Neuronal stem cell (in vitro differentiated cells): ENCODE data around the gene KRTAP1-4.
"Not testable (repeated sequence)": the region's sequence is repeated elsewhere in the genome, so short reads cannot be mapped to it uniquely, and the experiment has no call there.

Experiments
- DNase-seq: peaks from one replicate; pipeline ENCODE4 v3.0.0-alpha.2; 2013; ENCODE audit warnings: low spot score
- H2AFZ ChIP-seq: one replicate; pipeline ENCODE4 v1.6.1; 2013; ENCODE audit warnings: mild to moderate bottlenecking, low read length, inconsistent platforms
- H2AK5ac ChIP-seq: 2 replicates; pipeline ENCODE4 v1.6.1; 2013; ENCODE audit warnings: low read depth, mild to moderate bottlenecking, inconsistent platforms, low read length, moderate library complexity, mixed read lengths
- H2BK120ac ChIP-seq: 2 replicates; pipeline ENCODE4 v1.6.1; 2013; ENCODE audit warnings: low read depth, mild to moderate bottlenecking, inconsistent platforms, low read length, moderate library complexity, mixed read lengths
- H2BK12ac ChIP-seq: one replicate; pipeline ENCODE4 v1.6.1; 2013; ENCODE audit warnings: low read length, inconsistent platforms
- H2BK15ac ChIP-seq: 2 replicates; pipeline ENCODE4 v1.6.1; 2013; ENCODE audit warnings: mild to moderate bottlenecking, low read length, inconsistent platforms, mixed read lengths
- H2BK5ac ChIP-seq: one replicate; pipeline ENCODE4 v1.6.1; 2013; ENCODE audit warnings: inconsistent platforms, mild to moderate bottlenecking, low read length, moderate library complexity
- H3K14ac ChIP-seq: one replicate; pipeline ENCODE4 v1.6.1; 2013; ENCODE audit warnings: low read length, inconsistent platforms
- H3K18ac ChIP-seq: 2 replicates; pipeline ENCODE4 v1.6.1; 2013; ENCODE audit warnings: low read length, inconsistent platforms
- H3K23ac ChIP-seq: 2 replicates; pipeline ENCODE4 v1.6.1; 2013; ENCODE audit warnings: low read depth, mild to moderate bottlenecking, mixed read lengths, low read length, inconsistent platforms; ENCODE audit not compliant: poor library complexity
- H3K27ac ChIP-seq: replicated peaks from 3 replicates; pipeline ENCODE4 v1.5.1; 2013; ENCODE audit warnings: low read length, inconsistent platforms
- H3K27me3 ChIP-seq, 3 experiments: 2 replicates each; pipeline ENCODE4 v1.6.1; 2013; ENCODE audit warnings: low read length in 3 of 3, mild to moderate bottlenecking in 2 of 3, inconsistent platforms in 1 of 3, low read depth in 1 of 3, mixed read lengths in 1 of 3, moderate library complexity in 1 of 3; ENCODE audit not compliant: control insufficient read depth in 3 of 3, insufficient read depth in 3 of 3
- H3K36me3 ChIP-seq, 2 donors: replicated peaks in 1 of 2; 2 replicates each; pipeline ENCODE4 v1.6.1; 2013; ENCODE audit warnings: low read length in 2 of 2; ENCODE audit not compliant: control insufficient read depth in 2 of 2, insufficient read depth in 2 of 2
- H3K4ac ChIP-seq: 2 replicates; pipeline ENCODE4 v1.6.1; 2013; ENCODE audit warnings: inconsistent platforms, mild to moderate bottlenecking, low read length, moderate library complexity
- H3K4me1 ChIP-seq, 2 donors: 1 replicate in 1 of 2; 2 replicates in 1 of 2; pipeline ENCODE4 v1.6.1; 2013; ENCODE audit warnings: low read length in 2 of 2, low read depth in 1 of 2; ENCODE audit not compliant: control insufficient read depth in 2 of 2, insufficient read depth in 1 of 2
- H3K4me2 ChIP-seq: one replicate; pipeline ENCODE4 v1.6.1; 2013; ENCODE audit warnings: mild to moderate bottlenecking, low read length, inconsistent platforms; ENCODE audit not compliant: insufficient read depth, poor library complexity, severe bottlenecking
- H3K4me3 ChIP-seq, 2 donors: 2 replicates each; pipeline ENCODE4 v1.5.1; 2013; ENCODE audit warnings: low read length in 2 of 2, mild to moderate bottlenecking in 2 of 2, inconsistent platforms in 1 of 2, moderate library complexity in 1 of 2
- H3K79me1 ChIP-seq: one replicate; pipeline ENCODE4 v1.6.1; 2013; ENCODE audit warnings: low read depth, mild to moderate bottlenecking, inconsistent platforms, low read length, moderate library complexity
- H3K9ac ChIP-seq: one replicate; pipeline ENCODE4 v1.6.1; 2013; ENCODE audit warnings: mild to moderate bottlenecking, low read depth, low read length, inconsistent platforms; ENCODE audit not compliant: poor library complexity
- H3K9me3 ChIP-seq, 2 donors: replicated peaks in 1 of 2; 2 replicates each; pipeline versions ENCODE3 to v1.6.1; 2013; ENCODE audit warnings: low read length in 2 of 2, mild to moderate bottlenecking in 2 of 2, inconsistent platforms in 1 of 2, low read depth in 1 of 2, mixed read lengths in 1 of 2, moderate library complexity in 1 of 2; ENCODE audit not compliant: control insufficient read depth in 2 of 2, insufficient read depth in 1 of 2
- H4K8ac ChIP-seq: one replicate; pipeline ENCODE4 v1.6.1; 2013; ENCODE audit warnings: low read depth, mild to moderate bottlenecking, inconsistent platforms, low read length, moderate library complexity
- H4K91ac ChIP-seq: one replicate; pipeline ENCODE4 v1.6.1; 2013; ENCODE audit warnings: low read length, low read depth, mild to moderate bottlenecking, inconsistent platforms; ENCODE audit not compliant: poor library complexity
- WGBS, 2 donors: extraction: QIAGEN DNeasy Blood & Tissue Kit; methylation state at CpG; one replicate each; pipeline ENCODE4 v1.1.7; 2013; ENCODE audit warnings: missing lambda C conversion rate in 2 of 2, mixed read lengths in 1 of 2; ENCODE audit not compliant: insufficient read length in 2 of 2, insufficient replicate concordance in 1 of 2; ENCODE audit errors: extremely low coverage in 2 of 2; 5-methylcytosine and 5-hydroxymethylcytosine counted together

Gene KRTAP1-4

DNA sequence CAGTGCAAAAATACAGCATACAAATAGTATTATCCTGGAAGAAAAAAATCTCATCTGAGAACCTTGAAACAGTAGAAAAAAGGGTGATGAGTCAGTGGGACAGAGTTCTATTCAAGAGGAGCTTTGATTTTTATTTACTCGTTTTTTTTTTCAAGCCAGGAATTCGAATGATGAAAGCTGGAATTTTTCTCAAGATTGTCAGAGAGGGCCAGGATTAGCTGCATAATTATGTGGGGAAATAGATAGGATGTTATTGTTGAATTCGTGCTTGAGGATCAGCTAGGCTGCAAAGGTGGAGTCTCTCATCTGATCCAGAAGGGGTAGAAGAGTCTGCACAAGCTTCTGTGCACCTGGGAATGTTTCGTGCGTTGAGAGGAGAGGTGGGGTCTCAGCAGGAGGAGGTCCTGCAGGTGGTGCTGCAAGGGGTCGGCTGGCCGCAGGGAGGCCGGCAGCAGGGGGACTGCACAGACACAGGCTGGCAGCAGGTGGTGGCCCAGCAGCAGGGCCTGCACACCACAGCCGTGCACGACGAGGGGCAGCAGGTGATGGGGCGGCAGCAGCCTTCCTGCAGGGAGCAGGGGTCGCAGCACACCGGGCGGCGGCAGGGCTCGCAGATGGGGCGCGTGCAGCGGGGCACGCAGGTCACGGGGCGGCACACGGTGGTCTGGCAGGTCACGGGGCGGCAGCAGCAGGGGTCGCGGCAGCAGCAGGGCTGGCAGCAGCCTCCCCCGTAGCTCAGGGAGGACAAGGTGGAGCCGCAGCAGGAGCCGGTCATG, 29.5 kb upstream of the KRTAP1-4 start:
- not testable (repeated sequence) for H2BK12ac ChIP-seq, H3K9ac ChIP-seq, H3K4me2 ChIP-seq, H2BK5ac ChIP-seq, H4K91ac ChIP-seq, H4K8ac ChIP-seq, H2AK5ac ChIP-seq, H2BK120ac ChIP-seq, H3K23ac ChIP-seq, H2BK15ac ChIP-seq, H2AFZ ChIP-seq, H3K4ac ChIP-seq, DNase-seq, H3K36me3 ChIP-seq, H3K18ac ChIP-seq, H3K4me3 ChIP-seq, H3K14ac ChIP-seq, H3K4me1 ChIP-seq, H3K27ac ChIP-seq, H3K9me3 ChIP-seq, H3K79me1 ChIP-seq, H3K27me3 ChIP-seq
- WGBS, 2 donors: no CpG with 5 or more reads among the region's 31 CpGs

DNA sequence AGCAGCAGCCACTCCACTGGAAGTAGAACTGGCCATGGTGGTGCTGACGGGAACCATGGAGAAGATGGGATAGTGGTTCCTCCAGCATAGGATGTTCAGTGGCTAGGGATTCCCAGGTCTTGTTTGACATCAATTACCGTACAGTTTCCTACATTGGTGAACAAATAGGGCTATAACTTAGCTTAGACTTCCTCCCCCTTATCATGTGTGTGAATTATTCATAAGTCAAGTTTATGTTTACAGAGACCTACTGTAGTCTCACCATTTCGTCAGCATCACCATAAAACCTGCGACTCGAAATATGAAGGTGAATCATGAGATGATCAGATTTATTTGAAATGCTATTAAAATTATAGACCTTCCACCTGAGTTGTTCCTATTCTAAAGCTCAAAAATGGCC, 28.7 kb upstream of the KRTAP1-4 start:
- Histone ChIP-seq H2AK5ac (no peak overlapping the region), H3K36me3 (no peaks in the 10 kb centered on the region), H3K27me3 (no peaks in the 10 kb centered on the region), H3K9me3 (peaks cover 0 to 2% of the 10 kb centered on the region in 2 donors), H3K9ac (no peak overlapping the region), H3K4ac (no peak overlapping the region), H3K23ac (no peak overlapping the region), H2BK12ac (no peak overlapping the region), H2AFZ (no peak overlapping the region), H3K4me3 (no peak overlapping the region), H4K91ac (no peak overlapping the region), H3K79me1 (no peaks in the 10 kb centered on the region), H4K8ac (no peak overlapping the region), H3K14ac (no peak overlapping the region), H2BK15ac (no peak overlapping the region), H3K4me1 (peaks cover 0 to 2% of the 10 kb centered on the region in 2 donors), H3K4me2 (no peak overlapping the region), H3K27ac (no peak overlapping the region), H2BK120ac (no peak overlapping the region), H3K18ac (no peak overlapping the region), H2BK5ac (no peak overlapping the region)
- DNase-seq: no peak
- no CpG with 5 or more reads among the region's 5 CpGs for WGBS, 2 donors

DNA sequence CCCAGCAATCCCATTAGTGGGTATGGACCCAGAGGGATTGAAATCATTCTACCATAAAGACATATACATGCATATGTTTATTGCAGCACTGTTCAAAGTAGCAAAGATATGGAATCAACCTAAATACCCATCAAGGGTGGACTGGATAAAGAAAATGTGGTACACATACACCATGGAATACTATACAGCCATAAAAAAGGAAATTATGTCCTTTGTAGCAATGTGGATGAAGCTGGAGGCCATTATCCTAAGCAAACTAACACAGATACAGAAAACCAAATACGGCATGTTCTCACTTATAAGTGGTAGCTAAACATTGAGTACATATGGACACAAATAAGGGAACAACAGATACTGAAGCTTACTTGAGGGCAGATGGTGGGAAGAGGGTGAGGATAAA, 27.6 kb upstream of the KRTAP1-4 start:
- Histone ChIP-seq H3K4me1 (peaks cover 0 to 2% of the 10 kb centered on the region in 2 donors), H3K4me2 (no peak overlapping the region)

DNA sequence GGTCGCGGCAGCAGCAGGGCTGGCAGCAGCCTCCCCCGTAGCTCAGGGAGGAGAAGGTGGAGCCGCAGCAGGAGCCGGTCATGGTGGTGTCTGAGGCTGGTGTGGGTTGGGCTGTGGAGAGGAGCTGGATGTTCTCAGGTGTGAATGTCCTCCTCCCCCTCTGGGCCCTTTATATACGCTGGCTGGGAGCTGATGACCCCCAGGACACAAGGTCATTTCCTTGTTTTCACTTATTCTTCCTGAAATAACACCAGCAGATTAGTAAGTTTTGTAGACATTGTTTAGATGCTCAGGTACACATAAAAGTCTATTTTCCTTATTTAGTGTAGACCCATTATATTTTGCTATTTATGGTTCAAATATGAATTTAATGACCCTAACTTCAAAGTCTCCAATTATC, 25.1 kb upstream of the KRTAP1-4 start, which contains the start of gene KRTAP2-2:
Gene KRTAP2-2 (minus strand): TSS at position 101 of the 400 bp plus-strand sequence. CDS start 19 bp downstream, at position 82.
- H2AFZ ChIP-seq, H3K79me1 ChIP-seq, H3K18ac ChIP-seq, H3K9me3 ChIP-seq, H3K14ac ChIP-seq, H3K4me2 ChIP-seq, H3K4me1 ChIP-seq, H2BK15ac ChIP-seq, DNase-seq, H2BK5ac ChIP-seq, H2AK5ac ChIP-seq, H3K27me3 ChIP-seq, H3K4me3 ChIP-seq, H3K4ac ChIP-seq, H2BK12ac ChIP-seq, H2BK120ac ChIP-seq, H3K27ac ChIP-seq, H4K8ac ChIP-seq, H3K36me3 ChIP-seq, H3K9ac ChIP-seq, H3K23ac ChIP-seq, H4K91ac ChIP-seq: not testable (repeated sequence)
- no CpG with 5 or more reads among the region's 6 CpGs for WGBS, 2 donors

More for the DNA sequence above, 27.6 kb upstream of the KRTAP1-4 start:
- Histone ChIP-seq H3K27me3 (no peaks in the 10 kb centered on the region), H3K36me3 (no peaks in the 10 kb centered on the region), H2BK15ac (no peak overlapping the region), H2AK5ac (no peak overlapping the region), H2BK12ac (no peak overlapping the region), H3K14ac (no peak overlapping the region), H2BK120ac (no peak overlapping the region), H3K4ac (no peak overlapping the region), H2AFZ (no peak overlapping the region), H3K4me3 (no peak overlapping the region), H3K79me1 (no peaks in the 10 kb centered on the region), H4K91ac (no peak overlapping the region), H3K9me3 (peaks cover 0 to 2% of the 10 kb centered on the region in 2 donors), H3K27ac (no peak overlapping the region), H2BK5ac (no peak overlapping the region), H3K18ac (no peak overlapping the region), H4K8ac (no peak overlapping the region), H3K23ac (no peak overlapping the region), H3K9ac (no peak overlapping the region)
- no peak for DNase-seq
- WGBS, 2 donors: no CpG with 5 or more reads among the region's 1 CpG
